RWPE2 (cell line): ENCODE data around the gene GAGE13.
A peak's percentile ranks its signal among the peaks of the same experiment; 100 is the strongest.
"Not testable (repeated sequence)": the region's sequence is repeated elsewhere in the genome, so short reads cannot be mapped to it uniquely, and the experiment has no call there.

Experiments used
- ATAC-seq: fragments of 200-7000 bp; cut with Tn5 transposase; 3 replicates; pipeline ENCODE4 v1.9.1; 2021; ENCODE audit warnings: low read depth
- DNase-seq: peaks from one replicate; pipeline ENCODE4 v3.0.0-alpha.2; 2020; ENCODE audit warnings: low spot score
- H3K27ac ChIP-seq: fragments of 450-650 bp; 2 replicates; pipeline ENCODE4 v1.5.1; 2017; ENCODE audit warnings: mild to moderate bottlenecking; ENCODE audit not compliant: poor library complexity, severe bottlenecking
- H3K27me3 ChIP-seq: fragments of 250-450 bp; sonication (Bioruptor Pico); 2 replicates; pipeline ENCODE4 v1.5.1; 2021; ENCODE audit warnings: mild to moderate bottlenecking, moderate library complexity; ENCODE audit not compliant: insufficient read depth, poor library complexity, severe bottlenecking
- H3K36me3 ChIP-seq: fragments of 250-450 bp; sonication (Bioruptor Pico); 2 replicates; pipeline ENCODE4 v1.5.1; 2020; ENCODE audit warnings: low read depth, mild to moderate bottlenecking, moderate library complexity
- H3K4me1 ChIP-seq: fragments of 250-450 bp; sonication (Bioruptor Pico); 2 replicates; pipeline ENCODE4 v1.5.1; 2021; ENCODE audit warnings: mild to moderate bottlenecking, moderate library complexity; ENCODE audit not compliant: insufficient read depth, poor library complexity, severe bottlenecking
- H3K4me3 ChIP-seq: fragments of 250-450 bp; sonication (Bioruptor Pico); 2 replicates; pipeline ENCODE4 v1.5.1; 2021; ENCODE audit warnings: mild to moderate bottlenecking, moderate library complexity; ENCODE audit not compliant: severe bottlenecking
- H3K9me3 ChIP-seq: fragments of 250-450 bp; sonication (Bioruptor Pico); 2 replicates; pipeline ENCODE4 v1.5.1; 2021; ENCODE audit warnings: mild to moderate bottlenecking, moderate library complexity; ENCODE audit not compliant: severe bottlenecking
- TF ChIP-seq, protein P1 (sequence below): fragments of 450-650 bp; IDR thresholded peaks from one replicate; pipeline ENCODE4 v1.5.1; 2017; ENCODE audit warnings: mild to moderate bottlenecking, moderate library complexity; ENCODE audit not compliant: poor library complexity, severe bottlenecking

The GAGE13 gene

DNA sequence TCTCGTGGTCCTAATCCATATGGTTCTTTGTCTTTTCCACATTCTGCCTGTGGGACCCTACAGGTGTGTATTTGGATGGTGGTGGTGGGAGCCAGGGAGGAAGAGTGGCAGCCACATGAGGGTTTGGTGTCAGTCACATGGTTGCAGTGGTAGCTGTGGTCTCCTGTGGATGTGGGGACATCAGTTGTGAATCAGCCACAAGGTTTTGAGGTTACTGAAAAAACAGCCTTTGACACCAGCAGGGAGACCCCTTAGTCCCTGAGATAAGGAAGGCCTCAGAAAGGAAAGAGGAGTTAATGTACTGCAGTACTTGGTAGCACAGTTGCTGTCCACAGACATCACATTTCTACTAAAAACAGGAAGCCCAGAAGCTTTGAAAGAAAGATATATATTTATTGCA is 43.7 kb upstream of the GAGE13 start:
- DNase-seq (no peak), ATAC-seq (no peak)
- H3K4me3 ChIP-seq, result no peak overlapping the region
- H3K36me3 ChIP-seq, result no peaks in the 10 kb centered on the region
- TF ChIP-seq, protein P1, sequence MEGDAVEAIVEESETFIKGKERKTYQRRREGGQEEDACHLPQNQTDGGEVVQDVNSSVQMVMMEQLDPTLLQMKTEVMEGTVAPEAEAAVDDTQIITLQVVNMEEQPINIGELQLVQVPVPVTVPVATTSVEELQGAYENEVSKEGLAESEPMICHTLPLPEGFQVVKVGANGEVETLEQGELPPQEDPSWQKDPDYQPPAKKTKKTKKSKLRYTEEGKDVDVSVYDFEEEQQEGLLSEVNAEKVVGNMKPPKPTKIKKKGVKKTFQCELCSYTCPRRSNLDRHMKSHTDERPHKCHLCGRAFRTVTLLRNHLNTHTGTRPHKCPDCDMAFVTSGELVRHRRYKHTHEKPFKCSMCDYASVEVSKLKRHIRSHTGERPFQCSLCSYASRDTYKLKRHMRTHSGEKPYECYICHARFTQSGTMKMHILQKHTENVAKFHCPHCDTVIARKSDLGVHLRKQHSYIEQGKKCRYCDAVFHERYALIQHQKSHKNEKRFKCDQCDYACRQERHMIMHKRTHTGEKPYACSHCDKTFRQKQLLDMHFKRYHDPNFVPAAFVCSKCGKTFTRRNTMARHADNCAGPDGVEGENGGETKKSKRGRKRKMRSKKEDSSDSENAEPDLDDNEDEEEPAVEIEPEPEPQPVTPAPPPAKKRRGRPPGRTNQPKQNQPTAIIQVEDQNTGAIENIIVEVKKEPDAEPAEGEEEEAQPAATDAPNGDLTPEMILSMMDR, result no peak
- no peaks in the 10 kb centered on the region for H3K27me3 ChIP-seq
- no peak overlapping the region for H3K27ac ChIP-seq
- H3K4me1 ChIP-seq, result no peaks in the 10 kb centered on the region
- H3K9me3 ChIP-seq, result no peaks in the 10 kb centered on the region

DNA sequence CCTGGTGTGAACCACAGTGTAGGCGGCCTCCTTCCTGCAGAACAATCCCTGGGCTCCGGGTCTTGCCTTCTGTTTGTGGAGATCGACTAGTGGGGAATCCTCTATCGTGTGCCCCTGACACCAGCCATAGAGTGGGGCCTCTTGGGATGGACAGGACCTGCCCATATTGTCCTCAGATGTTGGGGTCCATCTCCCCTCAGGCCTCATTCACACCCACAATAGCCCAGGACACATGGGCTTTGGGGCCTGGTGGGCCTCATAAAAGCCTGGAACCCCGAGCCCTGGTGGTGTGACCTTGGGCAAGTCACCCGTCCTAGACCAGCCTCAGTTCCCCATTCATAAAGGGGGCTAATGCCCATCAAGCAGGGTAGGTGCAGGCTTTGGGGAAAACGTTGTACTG is 41.2 kb upstream of the GAGE13 start:
- TF ChIP-seq, protein P1, result no peak
- no peaks in the 10 kb centered on the region for H3K27me3 ChIP-seq
- no peak for ATAC-seq

DNA sequence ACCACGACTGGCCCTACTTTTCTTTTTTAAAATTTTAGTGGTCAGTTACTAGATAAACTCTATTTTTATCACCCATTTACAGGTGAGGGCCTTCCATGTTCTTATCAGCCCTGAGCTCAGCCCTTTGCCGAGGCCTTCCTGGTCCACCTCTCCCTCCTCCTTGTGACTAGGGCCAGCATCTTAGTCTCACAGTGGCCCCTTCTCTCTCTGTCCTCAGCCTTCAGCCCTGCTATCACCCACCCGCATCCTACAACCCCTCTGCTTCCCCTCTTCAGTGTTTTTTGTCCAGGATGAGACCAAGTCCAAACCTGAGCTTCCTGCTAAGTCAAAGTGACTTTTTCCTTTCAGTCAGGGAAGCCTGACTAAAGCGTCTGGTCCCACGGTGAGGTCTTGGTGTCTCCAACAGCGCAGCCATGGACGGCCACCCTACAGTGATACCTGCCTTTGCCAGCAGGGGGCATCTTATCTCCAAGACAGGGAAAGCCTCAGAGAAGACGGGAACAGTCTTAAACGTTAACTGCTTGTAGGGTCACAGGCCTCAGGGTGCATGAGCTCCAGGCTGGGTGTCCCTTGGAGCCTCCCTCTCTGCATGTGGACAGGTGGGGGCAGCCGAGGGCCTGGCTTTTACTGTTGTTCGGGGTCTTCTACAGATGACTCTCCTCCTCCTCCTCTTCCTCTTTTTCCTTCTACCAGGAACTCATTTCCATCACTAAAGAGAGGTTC is 39.6 kb upstream of the GAGE13 start:
- no peaks in the 10 kb centered on the region for H3K27me3 ChIP-seq
- no peak overlapping the region for H3K4me3 ChIP-seq
- TF ChIP-seq, protein P1, result peak; percentile 47
- no peaks in the 10 kb centered on the region for H3K4me1 ChIP-seq
- H3K36me3 ChIP-seq, result no peaks in the 10 kb centered on the region
- no peaks in the 10 kb centered on the region for H3K9me3 ChIP-seq
- H3K27ac ChIP-seq, result no peak overlapping the region
- DNase-seq (no peak), ATAC-seq (peak; percentile 68)

More for the DNA sequence above, 41.2 kb upstream of the GAGE13 start:
- Histone ChIP-seq H3K36me3 (no peaks in the 10 kb centered on the region), H3K9me3 (no peaks in the 10 kb centered on the region), H3K27ac (no peak overlapping the region), H3K4me3 (no peak overlapping the region), H3K4me1 (no peaks in the 10 kb centered on the region)
- no peak for DNase-seq

DNA sequence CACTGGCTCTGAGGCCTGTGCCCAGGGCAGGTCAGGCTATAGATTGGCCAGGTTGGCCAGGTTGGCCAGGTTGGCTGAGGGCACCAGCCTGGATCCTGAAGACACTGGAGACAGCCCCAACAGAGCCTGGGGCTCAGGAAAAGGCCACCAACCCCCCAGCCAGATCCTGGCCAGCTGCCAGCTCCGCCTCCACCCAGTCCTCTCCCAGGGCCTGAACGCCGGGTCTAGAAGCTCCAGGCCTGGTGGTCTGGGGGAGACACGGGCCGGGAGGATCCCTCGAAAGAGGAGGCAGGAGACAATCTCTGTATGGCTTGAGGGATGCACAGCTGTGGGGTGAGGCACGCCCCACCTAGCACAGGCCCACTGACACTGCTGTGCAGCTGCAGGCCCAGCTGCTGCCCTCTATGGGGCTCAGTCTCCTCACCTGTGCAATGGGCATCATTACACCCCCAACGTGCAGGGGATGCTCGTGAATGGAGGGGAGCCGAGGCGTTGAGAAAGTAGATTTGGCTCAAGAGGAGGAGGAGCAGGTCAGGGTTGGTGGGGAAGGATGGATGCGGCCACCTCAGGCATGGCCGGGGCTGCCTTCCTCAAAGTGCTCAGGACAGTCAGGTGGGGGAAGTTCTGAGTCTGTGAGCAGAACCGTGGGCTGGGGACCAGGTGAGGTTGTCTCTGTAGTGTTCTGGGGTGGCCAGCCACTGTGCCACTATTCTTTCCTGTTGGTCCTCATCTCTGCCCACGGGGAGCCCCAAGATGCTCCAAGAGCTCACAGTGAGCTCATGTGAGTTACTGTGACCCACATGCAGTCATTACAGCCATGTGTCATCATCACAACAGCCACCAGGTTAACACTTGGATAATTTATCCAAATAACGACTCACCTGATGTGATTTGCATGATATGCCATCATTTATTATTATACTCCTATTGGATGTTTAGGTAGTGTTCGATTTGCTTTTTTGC is 38.7 kb upstream of the GAGE13 start:
- DNase-seq (no peak), ATAC-seq (no peak)
- Histone ChIP-seq H3K27me3 (no peaks in the 10 kb centered on the region), H3K36me3 (no peaks in the 10 kb centered on the region), H3K9me3 (no peaks in the 10 kb centered on the region), H3K4me1 (no peaks in the 10 kb centered on the region), H3K27ac (no peak overlapping the region), H3K4me3 (no peak overlapping the region)
- TF ChIP-seq, protein P1, result no peak

DNA sequence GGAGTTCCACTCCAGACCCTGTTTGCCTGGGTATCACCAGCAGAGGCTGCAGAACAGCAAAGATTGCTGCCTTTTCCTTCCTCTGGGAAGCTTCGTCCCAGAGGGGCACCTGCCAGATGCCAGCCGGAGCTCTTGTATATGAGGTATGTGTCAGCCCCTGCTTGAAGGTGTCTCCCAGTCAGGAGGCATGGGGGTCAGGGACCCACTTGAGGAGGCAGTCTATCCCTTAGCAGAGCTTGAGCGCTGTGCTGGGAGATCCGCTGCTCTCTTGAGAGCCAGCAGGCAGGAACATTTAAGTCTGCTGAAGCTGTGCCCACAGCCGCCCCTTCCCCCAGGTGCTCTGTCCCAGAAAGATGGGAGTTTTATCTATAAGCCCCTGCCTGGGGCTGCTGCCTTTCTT is 32.1 kb upstream of the GAGE13 start:
- not testable (repeated sequence) for ATAC-seq, H3K4me3 ChIP-seq, DNase-seq, H3K27ac ChIP-seq, H3K4me1 ChIP-seq, H3K9me3 ChIP-seq, H3K36me3 ChIP-seq, H3K27me3 ChIP-seq
